Measurements from ENCODE around the gene C12orf50.
"Not testable (repeated sequence)": the region's sequence is repeated elsewhere in the genome, so short reads cannot be mapped to it uniquely, and the experiment has no call there.

GRCh38 chr12:87954028-87954427 is 75.2 kb downstream of the C12orf50 start:
- not testable (repeated sequence) for TF ChIP-seq CTCF (IDR thresholded peaks at IDR 0.05); ZFX (IDR thresholded peaks at IDR 0.05; ENCODE audit: borderline replicate concordance)
